Inferior parietal cortex (tissue), 1 donor: ENCODE measurements around the gene SAE1.

Source experiments
- DNase-seq: peaks from one replicate; pipeline ENCODE4 v3.0.0-alpha.2; 2016; ENCODE audit errors: extremely low spot score

The SAE1 gene

GRCh38 chr19:47161876-47162489 lies 31.3 kb downstream of the SAE1 start:
- no peak for DNase-seq

- DNase-seq, result no peak
These were observed 37.4 kb downstream of the SAE1 start for GRCh38 chr19:47168065-47168464.

DNA sequence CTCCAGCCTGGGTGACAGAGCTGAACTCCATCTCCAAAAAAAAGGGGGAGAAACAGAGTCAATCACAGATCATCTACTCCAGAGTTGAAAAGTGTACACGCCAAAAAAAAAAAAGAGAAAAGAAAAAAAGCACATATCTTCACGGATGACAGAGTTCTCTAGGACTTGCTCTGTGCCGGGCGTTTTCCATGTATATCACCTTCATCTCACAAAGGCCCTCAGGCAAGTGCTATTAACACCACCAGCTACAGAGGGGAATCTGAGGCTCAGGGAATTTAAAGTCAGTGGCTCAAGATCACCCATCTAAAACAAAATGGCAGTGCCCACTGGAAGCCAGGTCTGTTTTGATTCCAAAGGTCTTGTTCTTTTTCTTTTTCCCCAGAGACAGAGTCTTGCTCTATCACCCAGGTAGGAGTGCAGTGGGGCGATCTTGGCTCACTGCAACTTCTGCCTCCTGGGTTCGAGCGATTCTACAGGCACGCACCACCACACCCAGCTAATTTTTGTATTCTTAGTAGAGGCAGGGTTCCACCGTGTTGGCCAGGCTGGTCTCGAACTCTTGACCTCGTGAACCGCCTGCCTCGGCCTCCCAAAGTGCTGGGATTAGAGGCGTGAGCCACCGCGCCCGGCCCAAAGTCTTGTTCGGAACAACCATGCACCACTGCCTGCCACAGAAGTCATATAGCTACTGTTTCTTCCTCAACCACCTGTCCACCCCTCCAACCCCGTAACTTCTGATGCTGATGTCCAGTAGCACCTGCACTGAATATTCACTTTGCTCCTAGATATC lies 42.2 kb downstream of the SAE1 start:
- no peak for DNase-seq

GRCh38 chr19:47176071-47176626 lies 45.5 kb downstream of the SAE1 start:
- DNase-seq, result no peak

- no peak for DNase-seq
These were observed 46.0 kb downstream of the SAE1 start for GRCh38 chr19:47176627-47177090.

DNA sequence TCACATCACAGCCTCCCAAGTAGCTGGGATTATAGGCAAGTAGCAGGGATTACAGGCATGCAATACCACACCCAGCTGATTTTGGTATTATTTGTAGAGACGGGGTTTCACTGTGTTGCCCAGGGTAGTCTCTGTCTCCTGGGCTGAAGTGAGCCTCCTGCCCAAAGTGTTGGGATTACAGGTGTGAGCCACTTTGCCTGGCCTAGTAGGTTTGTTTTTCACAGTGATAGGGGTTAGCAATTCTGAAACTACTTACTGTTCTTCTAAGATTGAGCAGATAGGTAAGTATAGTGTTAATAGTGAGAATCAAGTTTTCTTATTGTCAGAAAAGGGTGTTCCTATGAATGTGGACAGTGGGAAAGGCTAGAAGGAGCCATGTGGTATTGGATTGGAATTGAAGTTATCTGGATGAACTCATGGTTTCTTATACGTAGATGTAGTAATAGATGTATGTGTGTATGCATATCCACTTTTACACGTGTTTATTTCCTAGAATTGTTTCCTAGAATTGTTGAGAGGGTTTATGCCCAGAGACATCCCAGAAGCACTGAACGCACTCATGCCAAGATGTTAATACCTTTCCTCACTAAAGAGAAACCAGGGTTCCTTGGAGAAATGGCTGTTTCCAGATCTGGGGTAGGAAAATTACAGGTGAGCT lies 49.1 kb downstream of the SAE1 start:
- no peak for DNase-seq

- DNase-seq, result no peak
These were observed 53.0 kb downstream of the SAE1 start for GRCh38 chr19:47183601-47184000.

DNA sequence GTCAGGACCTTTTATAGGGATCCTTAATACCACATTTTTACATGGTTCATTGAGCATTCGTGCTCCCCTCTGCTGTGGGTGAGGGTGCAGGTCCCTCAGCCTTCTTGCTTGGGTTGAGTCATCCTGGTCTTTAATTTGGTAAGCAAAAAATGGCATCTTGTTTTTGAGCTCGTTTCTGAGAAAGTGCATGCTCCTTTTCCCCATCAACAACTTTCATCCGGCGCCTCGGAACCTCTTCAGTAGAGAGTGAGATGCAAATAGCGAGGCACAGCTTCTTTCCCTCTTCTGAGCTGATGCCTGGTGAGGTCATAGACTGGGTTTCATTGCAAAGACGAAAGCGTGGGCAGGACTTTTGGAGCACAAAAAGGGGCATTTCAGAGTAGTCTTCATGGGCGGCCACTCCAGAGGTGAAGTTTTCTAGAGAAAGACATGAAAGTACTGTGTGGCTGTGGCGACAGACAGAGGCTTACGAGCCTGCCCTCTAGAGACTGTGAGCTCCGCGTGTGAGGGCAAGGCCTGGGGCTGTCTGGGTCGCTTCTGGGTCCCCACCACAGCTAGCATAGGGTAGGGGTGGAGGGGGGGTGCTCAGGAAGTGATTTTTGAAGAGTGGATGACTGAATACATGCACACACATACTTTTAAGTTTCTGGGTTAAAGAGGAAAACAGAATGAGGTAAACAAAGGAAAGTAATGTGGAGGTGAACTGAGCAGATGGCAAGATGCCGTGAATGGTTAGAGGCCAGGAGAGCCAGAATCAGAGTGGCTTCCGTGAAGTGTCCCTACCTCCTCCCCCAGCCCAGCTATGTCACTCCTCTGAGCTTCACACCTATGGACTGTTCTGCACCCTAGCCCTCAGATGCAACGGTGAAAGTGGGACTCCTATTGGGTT lies 56.1 kb downstream of the SAE1 start:
- DNase-seq, result no peak

DNA sequence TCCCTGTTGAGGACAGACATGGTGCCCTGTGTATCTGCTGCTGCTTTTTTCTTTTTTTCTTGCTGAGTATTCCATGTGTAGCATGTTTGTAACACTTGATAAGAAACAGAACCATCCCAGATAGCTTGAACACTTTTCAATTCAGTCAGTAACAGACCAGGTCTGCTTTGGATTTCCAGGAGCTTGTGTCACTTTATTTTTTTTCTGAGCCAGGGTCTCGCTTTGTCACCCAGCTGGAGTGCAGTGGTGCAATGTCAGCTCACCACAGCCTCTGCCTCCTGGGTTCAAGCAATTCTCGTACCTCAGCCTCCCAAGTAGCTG lies 56.7 kb downstream of the SAE1 start:
- DNase-seq, result no peak

GRCh38 chr19:47187797-47188196 lies 57.2 kb downstream of the SAE1 start:
- no peak for DNase-seq

DNA sequence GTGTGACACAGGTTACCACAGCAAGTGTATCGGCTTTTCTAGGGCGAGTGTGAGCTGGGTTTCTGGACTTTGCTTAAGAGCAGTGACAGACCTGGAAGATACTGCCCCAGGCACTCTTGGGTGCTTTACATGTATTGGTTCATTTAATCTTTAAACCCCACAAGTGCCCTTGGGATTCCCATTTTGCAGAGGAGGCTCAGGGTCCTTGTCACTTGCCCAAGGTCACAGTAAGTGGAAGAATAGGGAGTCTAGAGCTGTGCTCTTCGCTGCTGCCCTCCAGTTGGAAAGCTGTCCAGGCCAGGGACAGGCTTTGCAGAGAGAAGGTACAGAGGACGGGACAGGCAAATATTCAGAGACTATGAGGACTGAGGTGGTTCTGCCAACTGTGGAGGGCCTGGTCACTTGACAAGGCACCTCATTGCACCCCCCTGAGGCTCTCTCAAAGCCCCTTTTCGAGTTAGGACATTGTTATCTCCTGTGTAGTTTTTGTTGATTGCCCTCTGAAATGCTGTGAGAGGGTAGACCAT lies 57.9 kb downstream of the SAE1 start:
- DNase-seq, result no peak

DNA sequence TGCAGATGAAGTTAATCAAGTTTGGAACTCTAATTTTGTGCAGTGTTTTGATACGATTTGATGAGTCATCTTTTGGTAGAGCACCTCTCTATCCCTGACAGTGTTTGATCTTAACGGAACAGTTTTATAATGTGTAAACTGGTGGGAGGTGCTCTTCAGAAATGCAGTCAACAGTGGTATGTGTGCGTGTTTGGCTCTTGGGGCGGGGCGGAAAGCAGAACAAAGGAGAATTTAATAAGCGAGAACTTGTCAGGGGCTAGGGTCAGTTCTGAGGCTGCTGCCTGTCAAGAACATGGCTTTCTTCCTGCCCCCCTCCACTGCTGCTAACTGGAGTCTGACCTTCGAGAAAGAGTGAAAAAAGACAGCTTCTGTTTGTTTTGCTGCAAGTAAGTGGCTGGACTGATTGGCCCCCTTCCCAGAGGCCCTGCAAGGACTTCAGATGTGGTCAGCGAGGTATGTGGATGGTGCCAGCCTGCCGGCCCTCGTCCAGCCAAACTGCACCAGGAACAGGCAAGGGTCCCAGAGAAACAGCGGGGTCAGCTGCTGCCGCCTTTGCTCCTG lies 59.6 kb downstream of the SAE1 start:
- no peak for DNase-seq

- no peak for DNase-seq
These were observed 64.8 kb downstream of the SAE1 start for GRCh38 chr19:47195434-47195833.

DNA sequence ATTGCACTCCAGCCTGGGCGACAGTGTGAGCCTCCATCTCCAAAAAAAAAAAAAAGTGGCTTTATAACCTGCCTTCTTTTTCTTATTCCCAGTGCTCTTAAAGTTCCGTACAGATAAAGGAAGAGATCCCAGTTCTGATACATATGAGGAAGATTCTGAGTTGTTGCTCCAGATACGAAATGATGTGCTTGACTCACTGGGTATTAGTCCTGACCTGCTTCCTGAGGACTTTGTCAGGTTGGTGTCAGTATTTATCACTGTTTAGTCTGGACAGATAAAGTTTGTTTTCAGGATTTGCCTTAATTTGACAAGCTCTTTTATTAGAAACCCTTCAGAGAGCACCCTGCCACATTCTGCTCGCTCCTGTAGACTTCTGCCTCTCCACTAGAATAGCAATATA lies 66.5 kb downstream of the SAE1 start:
- no peak for DNase-seq

DNA sequence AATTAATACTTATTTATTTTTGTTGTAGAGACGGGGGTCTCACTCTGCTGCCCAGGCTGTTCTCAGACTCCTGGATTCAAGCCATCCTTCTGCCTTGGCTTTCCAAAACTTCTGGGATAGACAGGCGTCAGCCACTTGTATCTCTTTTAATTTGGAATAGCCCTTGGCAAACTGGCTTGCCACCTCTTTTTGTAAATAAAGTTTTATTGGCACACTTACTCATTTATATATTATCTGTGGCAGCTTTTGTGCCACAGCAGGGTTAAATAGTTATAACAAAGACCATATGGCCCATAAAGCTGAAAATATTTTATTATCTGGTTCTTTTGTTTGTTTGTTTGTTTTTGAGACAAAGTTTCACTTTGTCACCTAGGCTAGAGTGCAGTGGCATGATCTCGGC lies 69.9 kb downstream of the SAE1 start:
- DNase-seq, result no peak

GRCh38 chr19:47203254-47203653 lies 72.6 kb downstream of the SAE1 start:
- DNase-seq, result no peak

GRCh38 chr19:47209319-47210179 lies 78.9 kb downstream of the SAE1 start:
- DNase-seq, result no peak

DNA sequence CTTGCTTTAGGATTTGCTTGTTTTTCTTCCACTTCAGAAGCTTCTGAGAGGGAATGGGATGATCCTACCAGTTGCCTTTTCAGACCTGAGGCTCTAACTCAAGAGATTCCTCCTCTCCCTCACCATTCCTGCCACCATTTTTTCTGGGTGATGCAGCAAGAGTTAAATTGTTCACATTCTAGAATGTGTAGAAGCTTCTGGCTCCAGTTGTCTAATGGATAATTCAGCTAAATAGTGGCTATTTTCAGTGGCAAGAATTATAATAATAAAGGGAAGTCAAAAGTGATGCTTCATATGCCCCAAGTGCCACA lies 79.5 kb downstream of the SAE1 start:
- no peak for DNase-seq

GRCh38 chr19:47210689-47211316 lies 80.2 kb downstream of the SAE1 start:
- peak; percentile 92 for DNase-seq

GRCh38 chr19:47215581-47215980 lies 84.9 kb downstream of the SAE1 start:
- DNase-seq, result no peak
